Natural killer cell treated with Interleukin-12 subunit alpha and Interleukin-12 subunit beta and Interleukin-15 and Interleukin-18, amount 100 ng/mL, for 72 hours (primary cell): Measurements from ENCODE around the gene GATD1. TPM values are rescaled to one million over a fixed set of nuclear protein-coding genes. Genes with fewer than 3 reads are reported as not detected.

Source experiments
- ATAC-seq, 2 donors: fragments of 150-1000 bp; cut with Tn5 transposase in 1 of 2; sonication (Bioruptor Pico), chemical (Tn5 transposase) in 1 of 2; 2 replicates each; pipeline ENCODE4 v1.10.0; 2021
- DNase-seq: peaks from one replicate; pipeline ENCODE4 v3.0.0; 2022; ENCODE audit warnings: low spot score
- H3K27ac Mint-ChIP-seq, 2 donors: 1 replicate in 1 of 2; 2 replicates in 1 of 2; pipeline ENCODE4 v1.8.0; 2022; ENCODE audit warnings: mixed read lengths in 2 of 2, mild to moderate bottlenecking in 1 of 2, moderate library complexity in 1 of 2
- H3K27me3 Mint-ChIP-seq, 2 donors: 1 replicate in 1 of 2; 2 replicates in 1 of 2; pipeline ENCODE4 v1.8.0; 2022; ENCODE audit warnings: mixed read lengths in 2 of 2
- H3K36me3 Mint-ChIP-seq: one replicate; pipeline ENCODE4 v1.8.0; 2022; ENCODE audit warnings: mixed read lengths
- H3K4me1 Mint-ChIP-seq, 2 donors: 1 replicate in 1 of 2; 2 replicates in 1 of 2; pipeline ENCODE4 v1.8.0; 2022; ENCODE audit warnings: low read depth in 2 of 2, mixed read lengths in 2 of 2, mild to moderate bottlenecking in 1 of 2
- H3K4me3 Mint-ChIP-seq: one replicate; pipeline ENCODE4 v1.8.0; 2022; ENCODE audit warnings: mixed read lengths
- H3K9me3 Mint-ChIP-seq: 2 replicates; pipeline ENCODE4 v1.8.0; 2022; ENCODE audit warnings: mixed read lengths
- total RNA-seq, 2 donors: library from RNA; stranded (reverse); gene quantifications; one replicate each; pipeline ENCODE4 v1.2.3, GENCODE V29; 2022

GATD1 gene, protein sequence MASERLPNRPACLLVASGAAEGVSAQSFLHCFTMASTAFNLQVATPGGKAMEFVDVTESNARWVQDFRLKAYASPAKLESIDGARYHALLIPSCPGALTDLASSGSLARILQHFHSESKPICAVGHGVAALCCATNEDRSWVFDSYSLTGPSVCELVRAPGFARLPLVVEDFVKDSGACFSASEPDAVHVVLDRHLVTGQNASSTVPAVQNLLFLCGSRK
- 10 to 100 TPM; 42.2 to 99.7 TPM for total RNA-seq

DNA sequence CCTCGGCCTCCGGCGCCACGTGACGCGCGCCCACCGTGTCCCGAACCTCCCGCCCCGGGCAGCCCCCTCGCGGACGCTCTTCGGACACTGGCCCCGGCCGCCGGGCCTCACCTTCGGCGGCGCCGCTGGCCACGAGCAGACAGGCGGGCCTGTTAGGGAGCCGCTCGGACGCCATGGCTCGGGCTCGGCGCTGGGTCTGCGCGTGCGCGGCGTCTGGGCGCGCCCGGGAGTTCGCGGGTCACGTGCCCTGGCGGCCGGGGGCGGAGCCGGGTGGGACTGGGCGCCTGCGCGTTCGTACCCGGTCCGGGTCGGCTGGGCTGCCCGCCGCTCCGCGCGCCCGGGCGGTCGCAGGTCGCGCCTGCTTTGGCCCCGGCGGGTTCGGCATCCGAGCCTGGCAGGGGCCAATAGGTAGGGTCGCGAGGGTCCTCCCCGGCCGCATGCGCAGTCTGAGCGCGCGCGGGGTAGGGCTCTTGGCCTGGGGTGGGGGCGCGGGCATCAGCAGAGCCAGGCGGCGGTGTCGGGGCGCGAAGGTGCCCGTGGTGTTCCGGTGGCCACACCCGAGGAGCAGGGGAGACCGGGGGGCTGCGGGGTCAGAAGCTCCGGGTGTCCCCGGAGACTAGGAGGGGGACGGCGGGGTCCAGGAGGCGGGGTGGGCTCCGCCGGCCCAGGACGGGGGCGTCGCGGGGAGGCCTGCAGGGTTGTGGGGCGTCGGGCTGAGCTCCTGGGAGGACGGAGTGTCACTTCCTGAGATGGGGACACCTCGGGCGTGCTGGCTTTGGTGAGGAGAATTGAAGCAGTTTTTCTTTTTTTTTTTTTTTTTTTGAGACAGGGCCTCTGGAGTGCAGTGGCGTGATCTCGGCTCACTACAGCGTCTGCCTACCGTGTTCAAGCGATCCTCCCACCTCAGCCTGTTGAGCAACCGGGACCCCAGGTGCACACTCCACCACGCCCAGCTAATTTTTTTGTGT, at the start of gene GATD1:
TSS of gene GATD1 (minus strand) at position 200 of the 968 bp plus-strand sequence. CDS start at position 175, 25 bp downstream.
- Mint-ChIP-seq H3K4me3 (peak within 1 kb of the TSS; percentile 81), H3K36me3 (no peaks in the 10 kb centered on the region), H3K4me1 (peaks cover 0 to 15% of the 10 kb centered on the region in 2 donors), H3K9me3 (no peaks in the 10 kb centered on the region), H3K27me3 (no peaks in the 10 kb centered on the region), H3K27ac (peak within 1 kb of the TSS; percentile 44 to 61)
- ATAC-seq (peak; percentile 90 to 93), DNase-seq (peak; percentile 95)

DNA sequence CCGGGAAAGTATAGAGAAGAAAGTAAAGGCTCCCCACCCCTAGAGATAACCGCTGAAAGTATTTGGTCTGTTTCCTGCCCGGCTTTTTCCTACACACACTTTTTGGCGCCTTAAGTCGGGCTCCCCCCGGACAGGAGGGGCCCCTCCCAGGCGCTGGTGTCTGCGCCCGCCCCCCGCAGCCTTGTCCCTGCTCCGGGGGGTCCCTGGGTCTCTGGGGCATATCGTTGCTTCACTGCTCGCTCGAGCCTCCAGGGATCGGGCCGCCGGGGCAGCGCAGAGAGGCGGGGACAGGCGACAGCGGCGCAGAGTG, 49.5 kb upstream of the GATD1 start:
- Mint-ChIP-seq H3K9me3 (no peaks in the 10 kb centered on the region), H3K27ac (no peak overlapping the region), H3K4me3 (peak overlapping the region; percentile 61), H3K27me3 (peaks cover 0 to 17% of the 10 kb centered on the region in 2 donors), H3K36me3 (no peaks in the 10 kb centered on the region), H3K4me1 (peaks cover 10 to 20% of the 10 kb centered on the region in 2 donors)
- DNase-seq, result no peak
- ATAC-seq, result no peak

DNA sequence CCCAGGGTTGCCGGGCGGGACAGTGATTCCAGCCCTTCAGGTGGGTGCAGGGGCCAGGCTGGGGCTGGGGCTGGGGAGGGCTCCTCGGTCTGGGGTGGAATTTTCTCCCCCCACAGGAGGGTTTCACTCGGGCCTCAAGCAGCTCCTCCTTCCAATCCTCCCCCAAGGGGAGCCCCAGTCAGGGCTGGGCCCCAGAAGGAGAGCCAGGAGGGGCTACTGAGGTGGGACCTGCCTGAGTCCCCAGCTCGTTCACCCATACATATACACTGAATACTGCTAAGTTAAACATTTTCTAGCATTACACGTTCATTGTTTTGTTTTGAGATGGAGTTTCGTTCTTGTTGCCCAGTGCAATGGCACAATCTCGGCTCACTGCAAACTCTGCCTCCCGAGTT, 48.9 kb upstream of the GATD1 start:
- Mint-ChIP-seq H3K36me3 (no peaks in the 10 kb centered on the region), H3K4me1 (peaks cover 10 to 19% of the 10 kb centered on the region in 2 donors), H3K4me3 (peak overlapping the region; percentile 61), H3K27me3 (peaks cover 0 to 13% of the 10 kb centered on the region in 2 donors), H3K9me3 (no peaks in the 10 kb centered on the region), H3K27ac (no peak overlapping the region)
- DNase-seq, result no peak
- no peak for ATAC-seq

DNA sequence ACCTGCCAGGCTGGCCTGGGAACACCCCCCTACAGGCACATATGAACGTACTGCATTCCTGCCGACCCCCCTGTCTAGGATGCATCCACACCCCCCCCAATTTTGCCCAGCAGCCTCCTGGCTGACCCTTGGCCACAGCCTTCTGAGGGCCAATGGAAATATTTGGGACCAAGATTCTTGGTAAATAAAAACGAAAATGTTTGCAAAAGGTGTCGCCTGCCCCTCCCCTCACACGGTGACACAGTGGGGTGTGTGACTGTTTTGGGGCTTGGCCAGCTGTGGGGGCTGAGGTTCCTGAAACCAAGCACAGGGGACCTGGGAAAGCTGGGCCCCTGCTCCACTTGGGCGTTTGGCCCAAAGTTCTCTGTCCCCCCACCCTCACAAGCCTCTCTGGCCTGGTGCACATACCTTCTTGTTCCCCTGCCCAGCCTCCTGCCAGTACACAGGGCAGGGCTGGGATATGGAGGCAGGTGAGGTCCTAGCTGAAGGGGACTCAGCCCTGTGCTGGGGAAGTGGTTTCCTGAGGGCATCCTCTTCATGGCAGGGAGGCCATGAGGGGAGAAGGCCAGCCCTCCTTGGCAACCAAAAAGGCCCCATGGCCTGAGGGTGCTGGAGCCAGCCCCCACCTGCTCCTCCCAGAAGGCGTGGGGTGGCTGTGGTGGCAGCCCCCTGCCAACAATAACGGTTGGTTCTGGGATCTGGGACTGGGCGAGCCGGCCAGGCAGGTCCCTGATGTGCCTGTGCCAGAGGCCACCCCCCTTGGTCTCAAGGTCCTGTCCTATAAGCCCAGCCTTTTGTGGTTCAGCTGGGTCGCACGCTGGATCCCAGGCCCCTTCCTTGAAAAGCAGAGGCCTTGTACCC, 48.3 kb upstream of the GATD1 start:
- ATAC-seq, result no peak
- no peak overlapping the region for H3K4me3 Mint-ChIP-seq
- no peaks in the 10 kb centered on the region for H3K36me3 Mint-ChIP-seq
- DNase-seq, result no peak
- no peak overlapping the region for H3K27ac Mint-ChIP-seq
- no peaks in the 10 kb centered on the region for H3K9me3 Mint-ChIP-seq
- peaks cover 0 to 13% of the 10 kb centered on the region in 2 donors for H3K27me3 Mint-ChIP-seq
- peaks cover 15 to 21% of the 10 kb centered on the region in 2 donors for H3K4me1 Mint-ChIP-seq

DNA sequence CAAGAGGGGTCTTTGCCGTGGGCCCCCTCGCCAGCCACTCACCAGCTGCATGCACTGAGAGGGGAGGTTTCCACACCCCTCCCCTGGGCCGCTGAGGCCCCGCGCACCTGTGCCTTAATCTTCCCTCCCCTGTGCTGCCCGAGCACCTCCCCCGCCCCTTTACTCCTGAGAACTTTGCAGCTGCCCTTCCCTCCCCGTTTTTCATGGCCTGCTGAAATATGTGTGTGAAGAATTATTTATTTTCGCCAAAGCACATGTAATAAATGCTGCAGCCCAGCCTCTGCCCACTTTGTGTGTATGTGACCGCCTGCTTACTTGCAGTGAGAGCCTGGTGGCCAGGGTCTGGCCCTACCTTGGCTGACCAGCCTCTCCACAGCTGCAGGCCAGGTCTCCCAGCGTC, 47.7 kb upstream of the GATD1 start:
- H3K4me1 Mint-ChIP-seq, result peaks cover 15 to 21% of the 10 kb centered on the region in 2 donors
- no peak overlapping the region for H3K27ac Mint-ChIP-seq
- no peaks in the 10 kb centered on the region for H3K36me3 Mint-ChIP-seq
- no peaks in the 10 kb centered on the region for H3K9me3 Mint-ChIP-seq
- H3K4me3 Mint-ChIP-seq, result no peak overlapping the region
- H3K27me3 Mint-ChIP-seq, result peaks cover 0 to 13% of the 10 kb centered on the region in 2 donors
- ATAC-seq (no peak), DNase-seq (no peak)

DNA sequence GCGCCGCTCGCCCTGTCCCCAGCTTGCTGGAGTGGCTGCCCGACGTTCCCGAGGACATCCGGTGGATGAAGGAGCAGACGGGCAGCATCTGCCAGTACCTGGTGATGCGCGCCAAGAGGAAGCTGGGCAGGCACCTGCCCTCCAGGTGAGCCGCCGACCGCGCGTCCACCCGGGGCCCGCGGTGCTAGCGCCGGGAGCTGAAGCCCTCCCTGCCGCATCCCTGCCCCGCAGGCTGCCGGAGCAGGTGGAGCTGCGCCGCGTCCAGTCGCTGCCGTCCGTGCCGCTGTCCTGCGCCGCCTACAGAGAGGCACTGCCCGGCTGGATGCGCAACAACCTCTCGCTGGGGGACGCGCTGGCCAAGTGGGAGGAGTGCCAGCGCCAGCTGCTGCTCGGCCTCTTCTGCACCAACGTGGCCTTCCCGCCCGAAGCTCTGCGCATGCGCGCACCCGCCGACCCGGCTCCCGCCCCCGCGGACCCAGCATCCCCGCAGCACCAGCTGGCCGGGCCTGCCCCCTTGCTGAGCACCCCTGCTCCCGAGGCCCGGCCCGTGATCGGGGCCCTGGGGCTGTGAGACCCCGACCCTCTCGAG, 47.1 kb upstream of the GATD1 start:
- H3K4me1 Mint-ChIP-seq, result peaks cover 15 to 21% of the 10 kb centered on the region in 2 donors
- no peak for ATAC-seq
- DNase-seq, result no peak
- peaks cover 0 to 12% of the 10 kb centered on the region in 2 donors for H3K27me3 Mint-ChIP-seq
- no peak overlapping the region for H3K4me3 Mint-ChIP-seq
- no peaks in the 10 kb centered on the region for H3K9me3 Mint-ChIP-seq
- no peak overlapping the region for H3K27ac Mint-ChIP-seq
- H3K36me3 Mint-ChIP-seq, result no peaks in the 10 kb centered on the region

DNA sequence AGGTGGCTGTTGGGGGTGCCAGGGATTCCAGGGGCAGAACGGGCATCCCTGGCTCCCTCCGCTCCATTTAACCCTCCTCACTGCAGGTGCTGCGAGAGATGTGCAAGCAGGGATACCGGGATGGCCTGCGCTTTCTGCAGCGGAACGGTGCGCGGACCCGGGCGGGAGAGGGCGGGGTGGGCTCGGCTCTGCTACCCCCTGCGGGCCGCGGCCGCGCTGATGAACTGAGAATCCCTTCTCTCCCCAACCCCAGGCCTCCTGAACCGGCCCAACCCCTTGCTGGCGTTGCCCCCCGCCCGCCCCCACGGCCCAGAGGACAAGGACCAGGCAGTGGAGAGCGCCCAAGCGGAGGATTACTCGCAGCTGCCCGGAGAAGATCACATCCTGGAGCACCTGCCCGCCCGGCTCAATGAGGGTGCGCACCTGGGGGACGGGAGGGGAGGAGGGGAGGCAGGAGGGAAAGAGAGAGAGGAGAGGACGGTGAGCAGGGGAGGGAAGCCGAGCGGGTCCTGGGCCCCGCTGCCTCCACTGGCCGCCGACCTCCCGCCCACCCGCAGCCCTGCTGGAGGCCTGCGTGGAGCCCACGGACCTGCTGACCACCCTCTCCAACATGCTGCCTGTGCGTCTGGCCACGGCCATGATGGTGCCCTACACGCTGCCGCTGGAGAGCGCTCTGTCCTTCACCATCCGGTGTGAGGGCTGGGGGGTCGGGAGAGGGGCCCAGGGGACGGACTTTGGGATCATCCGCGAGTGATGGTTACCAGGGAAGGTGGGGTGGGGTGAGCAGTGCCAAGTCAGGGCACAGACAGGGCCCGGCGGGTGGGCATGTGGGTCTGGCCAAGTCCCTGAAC, 46.4 kb upstream of the GATD1 start:
- Mint-ChIP-seq H3K4me3 (no peak overlapping the region), H3K27ac (no peak overlapping the region), H3K36me3 (no peaks in the 10 kb centered on the region), H3K27me3 (peaks cover 0 to 8% of the 10 kb centered on the region in 2 donors), H3K4me1 (peaks cover 15 to 17% of the 10 kb centered on the region in 2 donors), H3K9me3 (no peaks in the 10 kb centered on the region)
- ATAC-seq (no peak), DNase-seq (no peak)

DNA sequence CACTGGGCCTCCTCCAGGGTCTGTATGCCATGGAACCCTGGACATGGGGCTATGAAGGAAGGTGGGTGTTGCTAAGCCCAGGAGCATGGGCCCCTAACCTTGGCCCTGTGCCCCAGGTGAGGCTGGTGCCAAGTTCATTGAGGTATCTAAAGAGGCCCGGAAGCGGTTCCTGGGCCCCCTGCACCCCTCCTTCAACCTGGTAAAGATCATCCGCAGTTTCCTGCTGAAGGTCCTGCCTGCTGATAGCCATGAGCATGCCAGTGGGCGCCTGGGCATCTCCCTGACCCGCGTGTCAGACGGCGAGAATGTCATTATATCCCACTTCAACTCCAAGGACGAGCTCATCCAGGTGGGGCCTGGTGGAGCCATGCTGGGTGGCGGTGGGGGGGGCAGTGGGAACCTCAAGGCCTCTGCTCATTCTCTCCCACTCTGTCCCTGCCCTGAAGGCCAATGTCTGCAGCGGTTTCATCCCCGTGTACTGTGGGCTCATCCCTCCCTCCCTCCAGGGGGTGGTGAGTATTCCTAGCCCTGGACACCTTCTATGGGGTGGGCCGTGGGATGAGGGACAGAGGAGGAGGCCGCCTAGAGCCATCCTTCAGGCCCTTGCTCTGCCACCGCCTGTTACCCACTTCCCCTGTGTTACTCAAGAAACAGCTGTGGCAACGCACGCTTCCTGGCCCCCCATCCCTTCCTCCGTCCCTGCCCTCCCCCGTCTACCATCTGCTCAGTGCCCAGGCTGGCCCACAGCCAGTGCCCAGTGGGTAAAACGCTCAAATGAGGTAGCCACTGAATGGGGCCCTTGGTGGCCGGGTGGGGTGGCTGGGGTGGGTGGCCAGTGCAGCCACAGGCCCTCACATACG, 44.5 kb upstream of the GATD1 start:
- Mint-ChIP-seq H3K9me3 (no peaks in the 10 kb centered on the region), H3K27me3 (no peaks in the 10 kb centered on the region), H3K27ac (peak overlapping the region in 1 of 2 donors; percentile 84), H3K36me3 (no peaks in the 10 kb centered on the region), H3K4me1 (peaks cover 5 to 10% of the 10 kb centered on the region in 2 donors), H3K4me3 (peak overlapping the region; percentile 38)
- DNase-seq, result no peak
- ATAC-seq, result no peak

DNA sequence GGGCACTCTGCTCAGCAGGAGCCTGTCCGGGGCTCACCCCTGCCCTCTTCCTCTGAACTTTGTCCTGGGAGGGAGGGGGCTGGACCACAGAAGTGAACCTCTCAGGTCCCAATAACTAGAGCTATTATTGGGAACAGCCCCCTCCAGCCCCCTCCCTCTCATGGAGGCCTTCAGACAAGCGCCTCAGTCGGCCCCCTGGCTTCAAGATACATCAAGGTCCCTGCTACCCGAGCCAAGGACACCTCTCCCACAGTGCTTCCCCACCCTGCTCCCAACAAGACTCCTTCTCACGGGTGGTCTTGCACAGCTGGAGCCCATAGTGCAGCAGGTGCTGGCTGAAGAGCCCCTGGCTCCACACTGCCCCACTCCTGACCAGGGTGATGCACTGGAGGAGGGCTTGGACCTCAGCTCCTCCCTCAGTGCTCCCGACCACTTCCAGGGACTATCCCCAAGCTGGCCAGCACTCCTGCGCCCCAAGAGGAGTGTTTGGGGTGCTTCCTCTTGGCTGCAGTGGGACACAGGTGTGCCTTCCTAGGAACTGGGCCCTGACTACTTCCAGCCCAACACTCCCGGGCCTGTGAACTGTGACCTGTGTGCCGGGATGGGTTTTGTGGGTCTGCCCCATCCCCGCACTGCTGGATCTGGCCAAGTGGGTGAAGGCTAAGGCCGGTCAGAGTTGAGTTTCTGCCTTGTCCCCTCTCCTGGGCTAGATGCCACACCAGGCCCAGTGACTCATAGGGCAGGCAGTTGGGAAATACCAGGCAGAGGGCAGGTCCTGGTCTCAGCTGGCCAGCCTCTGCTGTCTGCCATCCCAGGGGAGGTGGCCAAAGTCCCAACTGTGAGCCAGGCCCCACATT, 43.6 kb upstream of the GATD1 start:
- H3K36me3 Mint-ChIP-seq, result no peaks in the 10 kb centered on the region
- ATAC-seq, result no peak
- H3K27ac Mint-ChIP-seq, result peak overlapping the region in 1 of 2 donors; percentile 84
- no peak for DNase-seq
- H3K9me3 Mint-ChIP-seq, result no peaks in the 10 kb centered on the region
- no peaks in the 10 kb centered on the region for H3K27me3 Mint-ChIP-seq
- H3K4me3 Mint-ChIP-seq, result peak overlapping the region; percentile 83
- peaks cover 5 to 10% of the 10 kb centered on the region in 2 donors for H3K4me1 Mint-ChIP-seq

DNA sequence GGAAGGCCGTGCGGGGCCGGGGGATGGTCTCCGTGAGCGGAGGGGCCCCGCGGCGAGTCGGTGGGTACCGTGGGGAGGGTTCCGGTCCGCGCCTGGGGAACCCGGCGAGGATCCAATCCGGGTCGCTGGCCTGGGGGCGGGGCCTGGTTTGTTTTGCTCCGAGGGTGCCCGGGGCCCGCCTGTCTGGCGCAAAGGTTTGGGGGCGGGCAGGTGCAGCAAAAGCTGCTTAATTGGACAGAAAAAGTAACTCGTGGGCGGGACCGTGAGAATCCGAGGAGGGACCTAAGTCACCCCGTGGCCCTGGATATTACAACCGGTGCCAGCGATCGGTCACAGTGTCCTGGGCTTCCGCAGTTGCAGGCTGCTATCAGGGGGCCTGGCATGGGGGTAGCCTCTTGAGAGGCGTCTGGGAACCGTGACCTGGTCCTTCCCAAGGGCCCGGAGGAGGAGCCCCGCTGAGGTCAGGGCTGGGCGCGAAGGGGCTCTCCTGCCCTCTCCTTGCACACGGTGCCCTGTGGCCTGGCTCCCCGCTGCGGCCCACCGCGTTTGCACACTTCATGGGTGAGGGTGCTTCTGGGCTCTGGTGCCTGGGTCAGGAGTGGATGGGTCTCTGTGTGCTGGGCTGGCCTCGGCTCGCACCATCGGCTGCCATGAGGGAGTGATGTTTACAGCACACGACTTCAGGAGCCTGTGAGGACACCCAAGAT, 42.8 kb upstream of the GATD1 start:
- peak; percentile 93 for DNase-seq
- ATAC-seq, result peak; percentile 84 to 85
- H3K36me3 Mint-ChIP-seq, result no peaks in the 10 kb centered on the region
- H3K27me3 Mint-ChIP-seq, result no peaks in the 10 kb centered on the region
- peaks cover 5 to 10% of the 10 kb centered on the region in 2 donors for H3K4me1 Mint-ChIP-seq
- peak overlapping the region; percentile 83 for H3K4me3 Mint-ChIP-seq
- peak overlapping the region in 1 of 2 donors; percentile 64 for H3K27ac Mint-ChIP-seq
- H3K9me3 Mint-ChIP-seq, result no peaks in the 10 kb centered on the region
